ENCODE measurements around the gene ULK4.

ULK4 gene

GRCh38 chr3:41210966-41211365, 750.9 kb downstream of the ULK4 start:
- Histone ChIP-seq H3K9ac (ENCODE audit: low read length) (no peak overlapping the region), H3K4me1 (ENCODE audit: control insufficient read depth, insufficient read depth, low read length) (peaks cover 8% of the 10 kb centered on the region), H3K36me3 (ENCODE audit: control insufficient read depth, insufficient read depth, low read length) (no peaks in the 10 kb centered on the region), H3K4me3 (ENCODE audit: low read length) (no peak overlapping the region), H3K27me3 (ENCODE audit: control insufficient read depth, insufficient read depth, low read length) (no peaks in the 10 kb centered on the region), H3K9me3 (ENCODE audit: control insufficient read depth, low read length) (no peaks in the 10 kb centered on the region)

DNA sequence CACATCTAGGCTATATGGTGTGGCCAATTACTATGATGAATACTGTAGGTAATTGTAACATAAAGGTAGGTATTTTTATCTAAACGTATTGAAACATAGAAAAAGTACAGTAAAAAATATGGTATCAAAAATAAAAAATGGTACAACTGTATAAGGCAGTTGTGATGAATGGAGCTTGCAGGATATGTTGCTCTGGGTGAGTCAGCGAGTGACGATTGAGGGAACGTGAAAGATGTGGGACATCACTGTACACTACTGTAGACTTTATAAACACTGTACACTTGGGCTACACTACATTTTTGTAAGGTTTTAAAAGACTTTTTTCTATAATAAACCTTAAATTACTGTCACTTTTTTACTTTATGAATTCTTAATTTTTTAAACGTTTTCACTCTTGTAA, 752.3 kb downstream of the ULK4 start:
- Histone ChIP-seq H3K27me3 (ENCODE audit: control insufficient read depth, insufficient read depth, low read length) (no peaks in the 10 kb centered on the region), H3K9ac (ENCODE audit: low read length) (no peak overlapping the region), H3K4me3 (ENCODE audit: low read length) (no peak overlapping the region), H3K9me3 (ENCODE audit: control insufficient read depth, low read length) (no peaks in the 10 kb centered on the region), H3K36me3 (ENCODE audit: control insufficient read depth, insufficient read depth, low read length) (no peaks in the 10 kb centered on the region), H3K4me1 (ENCODE audit: control insufficient read depth, insufficient read depth, low read length) (peaks cover 3% of the 10 kb centered on the region)

- no peaks in the 10 kb centered on the region for H3K36me3 ChIP-seq (ENCODE audit: control insufficient read depth, insufficient read depth, low read length)
- H3K9ac ChIP-seq (ENCODE audit: low read length), result no peak overlapping the region
- H3K27me3 ChIP-seq (ENCODE audit: control insufficient read depth, insufficient read depth, low read length), result no peaks in the 10 kb centered on the region
- peaks cover 7% of the 10 kb centered on the region for H3K4me1 ChIP-seq (ENCODE audit: control insufficient read depth, insufficient read depth, low read length)
- H3K4me3 ChIP-seq (ENCODE audit: low read length), result no peak overlapping the region
- H3K9me3 ChIP-seq (ENCODE audit: control insufficient read depth, low read length), result no peaks in the 10 kb centered on the region
These were observed 753.2 kb downstream of the ULK4 start for GRCh38 chr3:41208507-41209220.

DNA sequence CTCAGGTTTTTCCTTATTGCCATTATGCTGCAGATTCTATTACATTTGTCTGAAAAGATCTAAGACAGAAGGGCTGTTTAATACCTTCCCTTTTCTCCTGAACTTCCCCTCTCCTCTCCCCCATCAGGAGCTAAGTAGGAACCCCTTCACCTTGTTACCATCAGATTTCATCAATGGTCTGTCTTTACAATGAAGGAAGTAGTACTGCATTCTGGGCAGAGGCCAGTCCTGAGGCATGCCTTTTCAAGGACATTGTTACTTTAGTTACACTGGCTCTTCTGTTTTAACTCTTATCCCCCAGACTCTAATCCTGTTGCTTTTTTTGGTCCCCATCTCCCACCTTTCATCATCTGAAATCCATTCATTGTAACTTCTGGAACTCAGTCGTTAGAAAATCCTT, 754.5 kb downstream of the ULK4 start:
- Histone ChIP-seq H3K4me3 (ENCODE audit: low read length) (no peak overlapping the region), H3K9me3 (ENCODE audit: control insufficient read depth, low read length) (no peaks in the 10 kb centered on the region), H3K4me1 (ENCODE audit: control insufficient read depth, insufficient read depth, low read length) (peaks cover 16% of the 10 kb centered on the region), H3K36me3 (ENCODE audit: control insufficient read depth, insufficient read depth, low read length) (no peaks in the 10 kb centered on the region), H3K27me3 (ENCODE audit: control insufficient read depth, insufficient read depth, low read length) (no peaks in the 10 kb centered on the region), H3K9ac (ENCODE audit: low read length) (no peak overlapping the region)

- no peak overlapping the region for H3K9ac ChIP-seq (ENCODE audit: low read length)
- no peak overlapping the region for H3K4me3 ChIP-seq (ENCODE audit: low read length)
- no peaks in the 10 kb centered on the region for H3K27me3 ChIP-seq (ENCODE audit: control insufficient read depth, insufficient read depth, low read length)
- no peaks in the 10 kb centered on the region for H3K36me3 ChIP-seq (ENCODE audit: control insufficient read depth, insufficient read depth, low read length)
- peaks cover 20% of the 10 kb centered on the region for H3K4me1 ChIP-seq (ENCODE audit: control insufficient read depth, insufficient read depth, low read length)
- no peaks in the 10 kb centered on the region for H3K9me3 ChIP-seq (ENCODE audit: control insufficient read depth, low read length)
These were observed 756.3 kb downstream of the ULK4 start for GRCh38 chr3:41205591-41205990.

- Histone ChIP-seq H3K4me3 (ENCODE audit: low read length) (no peak overlapping the region), H3K9me3 (ENCODE audit: control insufficient read depth, low read length) (no peaks in the 10 kb centered on the region), H3K4me1 (ENCODE audit: control insufficient read depth, insufficient read depth, low read length) (peaks cover 20% of the 10 kb centered on the region), H3K36me3 (ENCODE audit: control insufficient read depth, insufficient read depth, low read length) (no peaks in the 10 kb centered on the region), H3K27me3 (ENCODE audit: control insufficient read depth, insufficient read depth, low read length) (no peaks in the 10 kb centered on the region), H3K9ac (ENCODE audit: low read length) (no peak overlapping the region)
These were observed 757.5 kb downstream of the ULK4 start for GRCh38 chr3:41204369-41204768.

DNA sequence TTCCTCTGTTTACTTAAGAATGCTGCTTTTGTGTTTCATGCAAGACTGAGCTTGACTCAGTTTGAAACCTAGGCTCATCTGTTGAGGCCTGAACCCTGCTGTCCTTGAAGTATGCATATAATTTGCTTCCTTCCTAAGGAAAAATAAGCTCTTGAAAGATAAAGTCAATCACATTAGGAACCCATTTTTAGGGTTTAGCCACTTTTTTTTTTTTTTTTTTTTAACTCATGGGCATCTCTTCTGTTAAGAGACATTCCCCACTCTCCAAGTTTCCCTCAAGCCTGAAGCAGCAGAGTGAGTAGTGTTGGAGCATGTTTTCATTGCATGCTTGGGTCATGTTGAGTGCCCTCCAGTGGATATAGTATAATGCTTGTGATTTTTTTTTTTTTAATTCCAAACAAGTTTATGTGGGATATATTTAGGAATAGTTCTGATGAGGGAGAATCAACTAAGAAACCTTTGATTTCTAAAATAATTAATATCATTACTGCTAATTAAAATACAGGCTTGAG, 759.0 kb downstream of the ULK4 start:
- Histone ChIP-seq H3K4me1 (ENCODE audit: control insufficient read depth, insufficient read depth, low read length) (peaks cover 23% of the 10 kb centered on the region), H3K4me3 (ENCODE audit: low read length) (no peak overlapping the region)

DNA sequence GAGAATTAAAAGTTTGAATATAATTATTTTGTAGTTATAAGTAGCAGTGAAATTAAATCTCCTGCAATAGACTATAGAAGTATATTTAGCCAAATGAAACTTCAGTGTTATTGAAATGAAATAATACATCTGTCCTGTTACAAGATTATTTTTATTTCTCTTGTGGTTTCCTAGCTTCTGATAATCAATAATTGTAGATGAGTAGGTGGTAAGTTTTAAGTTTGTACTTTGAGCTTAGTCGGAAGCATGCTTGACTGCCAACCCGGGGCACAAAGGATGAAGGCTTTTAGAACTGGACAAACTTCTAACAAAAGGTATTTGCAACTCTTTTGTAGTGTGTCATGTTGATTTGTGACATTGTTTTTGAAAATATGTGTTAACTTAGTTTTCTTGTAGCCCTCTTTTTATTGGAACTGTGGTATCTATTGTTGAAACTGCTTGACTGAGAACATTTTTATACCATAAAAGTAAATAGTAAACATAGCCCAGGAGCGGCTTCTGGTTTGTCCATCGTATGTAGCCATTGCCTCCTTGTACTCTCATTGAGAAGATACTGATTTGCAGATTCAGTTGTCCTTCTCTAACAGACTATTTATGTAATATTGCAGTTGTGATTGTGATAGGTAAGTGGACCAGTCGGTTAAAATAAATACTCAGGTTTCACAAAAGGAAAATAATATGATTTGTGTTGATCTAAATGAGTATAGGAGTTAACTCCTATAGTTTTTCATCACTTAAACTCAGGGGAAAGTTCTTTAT, 759.6 kb downstream of the ULK4 start:
- H3K9me3 ChIP-seq (ENCODE audit: control insufficient read depth, low read length), result no peaks in the 10 kb centered on the region
- no peak overlapping the region for H3K4me3 ChIP-seq (ENCODE audit: low read length)
- H3K27me3 ChIP-seq (ENCODE audit: control insufficient read depth, insufficient read depth, low read length), result no peaks in the 10 kb centered on the region
- H3K36me3 ChIP-seq (ENCODE audit: control insufficient read depth, insufficient read depth, low read length), result no peaks in the 10 kb centered on the region
- H3K9ac ChIP-seq (ENCODE audit: low read length), result no peak overlapping the region
- H3K4me1 ChIP-seq (ENCODE audit: control insufficient read depth, insufficient read depth, low read length), result peaks cover 23% of the 10 kb centered on the region

More for the DNA sequence above, 759.0 kb downstream of the ULK4 start:
- no peaks in the 10 kb centered on the region for H3K9me3 ChIP-seq (ENCODE audit: control insufficient read depth, low read length)
- H3K9ac ChIP-seq (ENCODE audit: low read length), result no peak overlapping the region
- no peaks in the 10 kb centered on the region for H3K36me3 ChIP-seq (ENCODE audit: control insufficient read depth, insufficient read depth, low read length)
- no peaks in the 10 kb centered on the region for H3K27me3 ChIP-seq (ENCODE audit: control insufficient read depth, insufficient read depth, low read length)

GRCh38 chr3:41200669-41201021, 761.3 kb downstream of the ULK4 start:
- H3K36me3 ChIP-seq (ENCODE audit: control insufficient read depth, insufficient read depth, low read length), result no peaks in the 10 kb centered on the region
- peak overlapping the region; percentile 72 for H3K9ac ChIP-seq (ENCODE audit: low read length)
- H3K27me3 ChIP-seq (ENCODE audit: control insufficient read depth, insufficient read depth, low read length), result no peaks in the 10 kb centered on the region

DNA sequence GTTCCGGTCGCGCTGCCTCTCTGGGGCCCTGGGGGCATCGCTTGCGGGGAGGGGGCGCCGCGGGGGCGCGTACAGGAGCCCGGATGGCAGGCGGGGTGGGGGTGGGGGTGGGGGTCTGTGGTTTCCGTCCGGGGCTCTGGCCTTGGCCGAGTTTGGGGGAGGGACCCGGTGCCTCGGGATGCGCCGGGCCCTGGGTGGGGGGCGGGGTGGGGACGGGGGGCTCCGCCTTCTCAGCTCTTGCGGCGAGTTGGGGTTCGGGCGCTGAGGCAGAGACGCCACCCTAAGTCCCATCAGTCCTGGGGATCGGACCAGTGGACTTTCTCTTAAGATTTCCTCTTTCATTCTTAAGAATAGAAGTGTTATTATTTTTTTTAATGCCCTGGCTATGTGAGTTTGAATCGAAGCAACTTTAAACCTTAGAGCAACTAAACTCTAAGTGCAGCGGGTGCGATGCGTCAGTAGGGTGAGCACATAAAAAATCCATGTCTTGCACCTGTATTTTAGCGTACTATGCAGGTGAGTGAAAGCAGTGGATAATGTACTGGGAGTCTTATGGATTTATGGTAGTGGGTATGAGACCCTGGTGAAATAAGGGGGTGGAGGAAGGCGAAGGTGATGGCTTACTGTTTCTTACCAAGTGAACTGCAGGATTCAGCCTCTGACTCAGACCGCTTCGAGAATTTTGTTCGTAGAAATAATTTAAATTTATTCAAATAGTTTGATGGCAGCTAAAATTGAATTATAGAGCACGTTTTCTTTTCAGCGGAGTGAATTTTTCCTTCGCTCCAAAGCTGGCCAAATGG, 761.8 kb downstream of the ULK4 start:
- Histone ChIP-seq H3K9me3 (ENCODE audit: control insufficient read depth, low read length) (no peaks in the 10 kb centered on the region), H3K9ac (ENCODE audit: low read length) (peak overlapping the region; percentile 98), H3K4me3 (ENCODE audit: low read length) (peak overlapping the region; percentile 89), H3K4me1 (ENCODE audit: control insufficient read depth, insufficient read depth, low read length) (peaks cover 23% of the 10 kb centered on the region), H3K27me3 (ENCODE audit: control insufficient read depth, insufficient read depth, low read length) (no peaks in the 10 kb centered on the region), H3K36me3 (ENCODE audit: control insufficient read depth, insufficient read depth, low read length) (no peaks in the 10 kb centered on the region)

More at GRCh38 chr3:41200669-41201021, 761.3 kb downstream of the ULK4 start:
- H3K4me3 ChIP-seq (ENCODE audit: low read length), result peak overlapping the region; percentile 89
- H3K9me3 ChIP-seq (ENCODE audit: control insufficient read depth, low read length), result no peaks in the 10 kb centered on the region
- peaks cover 23% of the 10 kb centered on the region for H3K4me1 ChIP-seq (ENCODE audit: control insufficient read depth, insufficient read depth, low read length)

GRCh38 chr3:41198950-41199865, 762.7 kb downstream of the ULK4 start, which contains the start of gene CTNNB1:
Gene CTNNB1, plus strand, starts transcription at chr3:41199505. Its CDS starts 24,564 bp downstream, at chr3:41224069.
- Histone ChIP-seq H3K9ac (ENCODE audit: low read length) (peak within 1 kb of the TSS; percentile 98), H3K27me3 (ENCODE audit: control insufficient read depth, insufficient read depth, low read length) (no peaks in the 10 kb centered on the region), H3K4me1 (ENCODE audit: control insufficient read depth, insufficient read depth, low read length) (peaks cover 21% of the 10 kb centered on the region), H3K9me3 (ENCODE audit: control insufficient read depth, low read length) (no peaks in the 10 kb centered on the region), H3K4me3 (ENCODE audit: low read length) (peak within 1 kb of the TSS; percentile 89), H3K36me3 (ENCODE audit: control insufficient read depth, insufficient read depth, low read length) (no peaks in the 10 kb centered on the region)
